Kidney (tissue), 14 donors: ENCODE results near the gene DOK6. TPM values are rescaled to one million over a fixed set of nuclear protein-coding genes. Genes with fewer than 3 reads are reported as not detected.

Source experiments
- DNase-seq, 5 donors: peaks; one replicate each; pipeline ENCODE4 v3.0.0-alpha.2; 2013 to 2020
- FAIRE-seq: peaks from 2 replicates; lab custom pipeline; 2012; peaks lifted over from hg19 to GRCh38; lab: Jason Lieb, UNC
- H3K27ac ChIP-seq, 2 donors: one replicate each; pipeline ENCODE4 v1.7.0; 2013; ENCODE audit warnings: low read depth in 2 of 2, low read length in 2 of 2, inconsistent platforms in 1 of 2
- H3K27me3 ChIP-seq: one replicate; pipeline ENCODE4 v1.7.1; 2013; ENCODE audit warnings: low read length, inconsistent platforms; ENCODE audit not compliant: control insufficient read depth, insufficient read depth
- H3K36me3 ChIP-seq, 3 donors: one replicate each; pipeline versions ENCODE4 v1.7.0 to v1.7.1; 2013; ENCODE audit warnings: low read length in 3 of 3, control low read depth in 1 of 3, inconsistent platforms in 1 of 3; ENCODE audit not compliant: insufficient read depth in 3 of 3, control insufficient read depth in 2 of 3
- H3K4me1 ChIP-seq, 3 donors: one replicate each; pipeline versions ENCODE4 v1.7.0 to v1.7.1; 2013; ENCODE audit warnings: low read length in 3 of 3, inconsistent platforms in 1 of 3, low read depth in 1 of 3; ENCODE audit not compliant: control insufficient read depth in 2 of 3, insufficient read depth in 2 of 3
- H3K4me3 ChIP-seq, 3 donors: one replicate each; pipeline versions ENCODE4 v1.7.0 to v1.8.1; 2013; ENCODE audit warnings: low read length in 3 of 3, control low read depth in 1 of 3, inconsistent platforms in 1 of 3
- H3K9ac ChIP-seq, 3 donors: one replicate each; pipeline versions ENCODE4 v1.7.0 to v1.7.1; 2013; ENCODE audit warnings: low read length in 3 of 3, control low read depth in 1 of 3, inconsistent platforms in 1 of 3
- H3K9me3 ChIP-seq, 3 donors: one replicate each; pipeline versions ENCODE4 v1.7.0 to v1.7.1; 2013; ENCODE audit warnings: low read length in 3 of 3, control low read depth in 1 of 3, inconsistent platforms in 1 of 3; ENCODE audit not compliant: control insufficient read depth in 2 of 3, insufficient read depth in 1 of 3
- CTCF ChIP-seq: IDR thresholded peaks from 3 replicates; pipeline ENCODE4 v1.5.1; 2012; ENCODE audit warnings: mild to moderate bottlenecking, moderate library complexity, borderline replicate concordance; ENCODE audit not compliant: insufficient read depth; ENCODE audit errors: extremely low read depth
- intact Hi-C: fragments of 100-400 bp; cut with DNase I; formaldehyde crosslinking; loops from one replicate; pipeline ENCODE4 v1.11.1; 2022
- polyA plus RNA-seq: library from polyadenylated mRNA; stranded (reverse); fragments of 350-450 nt; fragmentation: Illumina TruSeq; extraction: RNeasy Lipid Tissue Mini Kit (QIAGEN cat#74804); gene quantifications from one replicate; pipeline ENCODE4 v1.2.3, GENCODE V29; 2014; ENCODE audit warnings: low read depth, low replicate concordance; ENCODE audit not compliant: insufficient read depth
- total RNA-seq: library from RNA; stranded (reverse); fragmentation: NEBNext Ultra II Directional; extraction: Animal tissue kit (Norgen Biotek cat#: 25700); gene quantifications from one replicate; pipeline ENCODE4 v1.2.1, GENCODE V29; 2021
- donor health status: control.
- donor health status: control.
- donor health status: control.
- donor health status: control.
- donor health status: control.
- donor health status: DM: yes; HTN: yes; CAD: no.
- donor health status: Normal renal cell carcinoma (clear cell type).

DOK6 gene
- total and polyA plus RNA-seq, 2 donors from 2014 or later: 3.8 to 4.6 TPM

GRCh38 chr18:69691008-69691760 lies 290.5 kb downstream of the DOK6 start:
- no peak for FAIRE-seq
- H3K36me3 ChIP-seq: no peaks in the 10 kb centered on the region
- intact Hi-C loops: no loop called here

DNA sequence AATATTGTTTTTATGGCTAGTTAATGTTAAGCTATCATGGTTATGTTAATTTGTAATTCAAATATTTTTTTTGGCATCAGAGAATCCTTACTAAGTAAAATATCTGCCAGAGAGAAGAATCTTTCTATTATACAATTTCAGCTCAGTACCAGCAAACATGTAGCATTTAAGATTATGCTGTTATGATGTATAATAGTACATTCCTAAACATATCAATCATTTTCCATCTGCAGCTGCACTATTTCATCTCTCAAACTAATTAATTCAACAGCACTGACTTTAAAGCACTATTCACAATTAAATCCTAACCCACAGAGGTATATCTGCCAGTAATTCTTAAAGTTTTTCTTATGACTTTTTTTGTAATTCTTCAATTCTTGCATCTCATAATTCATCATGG lies 296.4 kb downstream of the DOK6 start:
- Histone ChIP-seq H3K9me3 (no peaks in the 10 kb centered on the region), H3K27ac (no peak overlapping the region), H3K4me1 (no peaks in the 10 kb centered on the region), H3K9ac (no peak overlapping the region), H3K4me3 (no peak overlapping the region), H3K27me3 (no peaks in the 10 kb centered on the region), H3K36me3 (no peaks in the 10 kb centered on the region)
- intact Hi-C loops: no loop called here
- DNase-seq (no peak), FAIRE-seq (no peak)
- TF ChIP-seq CTCF: no peak

More at GRCh38 chr18:69691008-69691760, 290.5 kb downstream of the DOK6 start:
- no peak overlapping the region for H3K4me3 ChIP-seq
- H3K27ac ChIP-seq: no peak overlapping the region
- TF ChIP-seq CTCF: no peak
- no peaks in the 10 kb centered on the region for H3K27me3 ChIP-seq
- no peak overlapping the region for H3K9ac ChIP-seq
- H3K4me1 ChIP-seq: no peaks in the 10 kb centered on the region
- DNase-seq: no peak
- no peaks in the 10 kb centered on the region for H3K9me3 ChIP-seq

DNA sequence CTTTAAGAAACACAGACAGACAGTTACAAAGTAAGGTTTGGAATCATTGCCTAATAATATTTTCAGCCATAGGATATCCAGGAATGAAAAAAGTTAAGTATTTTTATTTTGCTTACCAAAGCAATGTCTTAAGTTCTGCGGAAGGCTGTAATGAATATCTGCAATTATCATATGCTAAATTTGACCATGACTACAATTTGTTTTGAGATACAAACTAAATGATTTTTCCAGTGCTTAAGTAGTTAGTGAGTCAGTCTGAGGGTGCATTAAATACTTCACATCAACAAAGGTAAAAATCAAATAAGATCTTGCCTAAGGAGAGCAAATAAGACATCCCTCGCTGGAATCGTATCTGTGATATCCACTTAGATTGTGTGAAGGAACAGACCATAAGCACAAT lies 297.0 kb downstream of the DOK6 start:
- no peak for DNase-seq
- Histone ChIP-seq H3K36me3 (no peaks in the 10 kb centered on the region), H3K9ac (no peak overlapping the region), H3K9me3 (no peaks in the 10 kb centered on the region), H3K4me3 (no peak overlapping the region), H3K27ac (no peak overlapping the region), H3K4me1 (no peaks in the 10 kb centered on the region), H3K27me3 (no peaks in the 10 kb centered on the region)
- intact Hi-C loops: no loop called here
- no peak for TF ChIP-seq CTCF
- no peak for FAIRE-seq

DNA sequence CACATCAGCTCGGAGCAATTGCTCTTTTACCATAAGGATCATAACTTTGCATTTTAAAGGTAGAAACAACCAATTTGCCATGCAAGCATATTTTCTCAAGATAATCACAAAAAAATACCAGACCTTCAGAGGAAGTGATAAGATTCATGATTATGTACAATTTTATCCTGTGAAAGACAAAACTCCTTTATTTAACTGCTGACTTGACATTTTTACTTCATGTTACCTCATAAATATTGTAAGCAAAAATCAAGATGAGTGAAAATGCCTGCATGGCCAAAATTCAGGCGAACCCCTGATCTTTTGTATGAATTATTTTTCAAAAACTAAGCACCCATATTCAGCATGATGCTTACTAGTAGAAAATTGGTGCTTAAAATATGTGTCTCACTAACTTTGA lies 300.6 kb downstream of the DOK6 start:
- Histone ChIP-seq H3K9me3 (no peaks in the 10 kb centered on the region), H3K9ac (no peak overlapping the region), H3K4me1 (no peaks in the 10 kb centered on the region), H3K27ac (no peak overlapping the region), H3K36me3 (no peaks in the 10 kb centered on the region), H3K4me3 (no peak overlapping the region), H3K27me3 (no peaks in the 10 kb centered on the region)
- DNase-seq: no peak
- FAIRE-seq: no peak
- intact Hi-C loops: no loop called here
- TF ChIP-seq CTCF: no peak
